H1 (cell line): ENCODE data around the gene IRAK1BP1. TPM values are rescaled to one million over a fixed set of nuclear protein-coding genes. Genes with fewer than 3 reads are reported as not detected.

Experiments used
- BCL11A ChIP-seq, 2 experiments: IDR thresholded peaks; one replicate each; pipeline ENCODE4 v1.6.1; 2011; ENCODE audit warnings: low read depth in 2 of 2, low read length in 2 of 2, mild to moderate bottlenecking in 2 of 2
- CTBP2 ChIP-seq: IDR thresholded peaks from 2 replicates; pipeline ENCODE4 v1.7.0; 2011; ENCODE audit warnings: borderline replicate concordance, mild to moderate bottlenecking, moderate library complexity, mixed read lengths, low read length; ENCODE audit not compliant: insufficient read depth, insufficient read length
- KDM4A ChIP-seq: IDR thresholded peaks from one replicate; pipeline ENCODE4 v1.7.1; 2012; ENCODE audit warnings: low read depth, mild to moderate bottlenecking, moderate library complexity, low read length, inconsistent platforms; ENCODE audit not compliant: severe bottlenecking
- MAFK ChIP-seq: IDR thresholded peaks from 2 replicates; pipeline ENCODE4 v1.6.1; 2012; ENCODE audit warnings: low read depth, mild to moderate bottlenecking, improper control_type of control experiment, low read length
- polyA plus RNA-seq, 7 experiments: library from polyadenylated mRNA; depleted of rRNA in 3 of 7; stranded (reverse) in 5 of 7; unstranded in 2 of 7; fragments of >200 nt in 5 of 7; fragments of 200-250 nt in 2 of 7; gene quantifications; 1 replicate in 5 of 7; 2 replicates in 1 of 7; 4 replicates in 1 of 7; pipeline versions ENCODE4 v1.2.1 to v1.2.3, GENCODE V29; 2011 to 2013; ENCODE audit warnings: missing spikeins in 2 of 7, mixed read lengths in 2 of 7
- total RNA-seq: library from RNA; stranded (reverse); fragmentation: NEBNext Ultra II Directional; extraction: Animal tissue kit (Norgen Biotek cat#: 25700); gene quantifications from 2 replicates; pipeline ENCODE4 v1.2.1, GENCODE V29; 2021

The IRAK1BP1 gene
- total and polyA plus RNA-seq, 2 of the 8 experiments (the other 6 are each of a cell fraction or from before 2014, with no cell fraction given), result 3.7 to 4.7 TPM

- TF ChIP-seq BCL11A (IDR thresholded peaks at IDR 0.05; ENCODE audit: low read depth in 2 of 2, low read length in 2 of 2), result no peak
- TF ChIP-seq MAFK, result no peak
- no peak for TF ChIP-seq CTBP2
- no peak for TF ChIP-seq KDM4A
Observed at GRCh38 chr6:78845567-78845966, 21.8 kb upstream of the IRAK1BP1 start (continued).
